Subcutaneous abdominal adipose tissue (tissue), 5 donors: ENCODE data around the gene CSRP1.

Experiments used
- H3K27ac ChIP-seq: one replicate; pipeline ENCODE4 v1.7.0; 2013; ENCODE audit warnings: low read depth, mild to moderate bottlenecking, inconsistent platforms, low read length, moderate library complexity
- H3K27me3 ChIP-seq, 5 donors: one replicate each; pipeline ENCODE4 v1.7.0; 2013; ENCODE audit warnings: low read length in 5 of 5, inconsistent platforms in 1 of 5; ENCODE audit not compliant: control insufficient read depth in 5 of 5, insufficient read depth in 4 of 5
- H3K36me3 ChIP-seq, 5 donors: one replicate each; pipeline ENCODE4 v1.7.0; 2013; ENCODE audit warnings: low read length in 5 of 5; ENCODE audit not compliant: control insufficient read depth in 5 of 5, insufficient read depth in 5 of 5
- H3K4me1 ChIP-seq, 5 donors: one replicate each; pipeline ENCODE4 v1.7.0; 2013; ENCODE audit warnings: low read length in 5 of 5, mild to moderate bottlenecking in 3 of 5, moderate library complexity in 1 of 5; ENCODE audit not compliant: control insufficient read depth in 5 of 5, insufficient read depth in 5 of 5
- H3K4me3 ChIP-seq, 5 donors: one replicate each; pipeline ENCODE4 v1.7.0; 2013; ENCODE audit warnings: low read length in 5 of 5, low read depth in 1 of 5
- H3K9ac ChIP-seq, 5 donors: one replicate each; pipeline ENCODE4 v1.7.0; 2013; ENCODE audit warnings: low read length in 5 of 5, mild to moderate bottlenecking in 4 of 5, moderate library complexity in 3 of 5
- H3K9me3 ChIP-seq, 5 donors: one replicate each; pipeline ENCODE4 v1.7.0; 2013; ENCODE audit warnings: low read length in 5 of 5; ENCODE audit not compliant: control insufficient read depth in 5 of 5
- donor health status: healthy.
- donor health status: healthy.
- donor health status: healthy.
- donor health status: healthy.
- donor health status: healthy.

The CSRP1 gene

DNA sequence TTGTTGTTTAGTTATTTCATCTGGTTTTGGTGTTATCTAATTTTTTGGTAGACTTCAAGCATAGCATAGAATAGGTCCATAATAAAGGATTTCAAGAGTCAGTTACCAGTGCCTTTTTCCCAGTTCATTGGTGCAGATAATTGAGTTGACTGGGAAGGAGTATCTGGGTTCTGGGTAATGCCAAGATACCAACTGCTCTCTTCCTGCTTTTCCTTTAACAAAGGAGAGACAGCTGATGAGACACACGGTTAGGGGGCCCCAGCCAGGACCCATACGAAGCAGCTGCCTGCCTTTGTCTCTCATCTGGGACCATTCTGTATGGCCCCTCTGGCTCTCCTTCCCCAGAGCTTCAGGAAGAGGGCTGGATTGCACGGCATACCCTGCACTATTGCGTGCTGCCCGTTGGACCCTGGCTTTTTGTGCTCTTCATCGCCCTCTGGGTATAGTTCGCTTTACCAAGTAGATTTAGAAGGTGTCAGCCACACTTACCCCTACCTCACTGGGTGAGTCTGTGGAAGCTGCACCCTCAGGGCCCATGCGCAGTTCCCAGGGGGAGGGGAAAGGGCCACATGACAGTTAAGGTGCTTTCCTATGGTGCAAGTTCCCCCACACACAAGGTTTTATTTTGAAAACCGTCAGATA is 39.0 kb upstream of the CSRP1 start:
- Histone ChIP-seq H3K27ac (no peak overlapping the region), H3K4me1 (peaks cover 0 to 49% (median 14%) of the 10 kb centered on the region in 5 donors), H3K9ac (no peak overlapping the region), H3K36me3 (no peaks in the 10 kb centered on the region), H3K9me3 (no peaks in the 10 kb centered on the region), H3K27me3 (no peaks in the 10 kb centered on the region), H3K4me3 (no peak overlapping the region)

DNA sequence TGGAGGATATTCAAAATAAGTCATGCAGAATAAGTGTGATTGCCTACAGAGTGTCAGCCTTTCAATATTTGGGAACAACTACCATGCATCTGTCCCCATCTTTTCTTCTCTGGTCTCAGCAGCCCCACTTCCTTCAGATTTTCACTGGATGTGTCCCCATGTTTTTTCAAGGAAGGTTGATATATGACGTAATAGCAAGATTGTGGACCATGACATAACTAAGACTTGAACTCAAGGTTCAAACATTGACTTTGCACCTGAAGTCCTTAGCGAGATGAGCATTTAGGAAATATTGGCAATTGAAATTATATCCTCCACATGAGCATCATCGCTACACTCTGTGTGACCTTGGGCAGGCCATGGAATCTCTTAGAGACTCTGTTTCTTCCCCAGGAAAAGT is 37.8 kb upstream of the CSRP1 start:
- Histone ChIP-seq H3K9ac (no peak overlapping the region), H3K27me3 (peaks cover 0 to 3% (median 0%) of the 10 kb centered on the region in 5 donors), H3K4me1 (peaks cover 0 to 60% (median 15%) of the 10 kb centered on the region in 5 donors), H3K9me3 (no peaks in the 10 kb centered on the region), H3K27ac (no peak overlapping the region), H3K4me3 (no peak overlapping the region), H3K36me3 (no peaks in the 10 kb centered on the region)

GRCh38 chr1:201543871-201544642 is 37.1 kb upstream of the CSRP1 start:
- H3K4me1 ChIP-seq: peaks cover 0 to 64% (median 20%) of the 10 kb centered on the region in 5 donors
- no peaks in the 10 kb centered on the region for H3K9me3 ChIP-seq
- peak overlapping the region in 1 of 5 donors; percentile 24 for H3K9ac ChIP-seq
- H3K36me3 ChIP-seq: no peaks in the 10 kb centered on the region
- no peak overlapping the region for H3K27ac ChIP-seq
- H3K27me3 ChIP-seq: peaks cover 0 to 7% (median 4%) of the 10 kb centered on the region in 5 donors
- no peak overlapping the region for H3K4me3 ChIP-seq

DNA sequence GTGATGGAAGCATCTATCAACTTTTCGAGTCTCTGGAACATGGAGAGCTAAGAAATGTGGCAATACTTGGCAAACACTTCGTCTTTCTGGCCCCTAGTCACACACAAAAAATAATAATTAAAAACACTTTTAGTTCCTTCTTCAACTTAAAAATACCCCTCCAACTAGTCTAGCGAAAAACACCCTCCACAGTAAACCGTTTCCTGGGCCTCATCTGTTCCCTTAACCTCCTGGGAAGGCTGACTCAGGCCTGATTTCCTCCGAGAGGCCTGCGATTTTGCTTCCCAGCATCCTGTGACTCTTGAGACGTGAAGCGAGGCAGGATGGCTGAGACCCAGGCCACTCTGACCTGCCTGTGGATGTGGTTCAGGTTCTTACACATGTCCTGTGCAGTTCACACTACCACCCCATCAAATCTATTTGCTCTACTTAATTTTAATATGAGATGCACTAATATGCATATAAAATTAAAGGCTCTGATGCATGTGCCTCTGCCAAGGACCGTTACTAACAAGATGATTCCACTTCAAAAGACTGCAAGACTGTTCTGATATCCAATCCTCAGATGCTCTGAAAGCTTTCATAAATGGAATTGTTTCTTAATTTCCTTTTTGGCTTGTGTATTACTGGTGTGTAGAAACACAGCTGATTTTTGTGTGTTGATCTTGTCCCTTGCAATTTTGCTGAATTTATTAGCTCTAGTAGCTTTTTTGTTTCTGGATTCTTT is 35.5 kb upstream of the CSRP1 start:
- Histone ChIP-seq H3K9me3 (no peaks in the 10 kb centered on the region), H3K36me3 (no peaks in the 10 kb centered on the region), H3K4me1 (peaks cover 4 to 74% (median 33%) of the 10 kb centered on the region in 5 donors), H3K4me3 (peak overlapping the region in 1 of 5 donors; percentile 14), H3K27ac (peak overlapping the region; percentile 84), H3K9ac (no peak overlapping the region), H3K27me3 (peaks cover 0 to 15% (median 4%) of the 10 kb centered on the region in 5 donors)

DNA sequence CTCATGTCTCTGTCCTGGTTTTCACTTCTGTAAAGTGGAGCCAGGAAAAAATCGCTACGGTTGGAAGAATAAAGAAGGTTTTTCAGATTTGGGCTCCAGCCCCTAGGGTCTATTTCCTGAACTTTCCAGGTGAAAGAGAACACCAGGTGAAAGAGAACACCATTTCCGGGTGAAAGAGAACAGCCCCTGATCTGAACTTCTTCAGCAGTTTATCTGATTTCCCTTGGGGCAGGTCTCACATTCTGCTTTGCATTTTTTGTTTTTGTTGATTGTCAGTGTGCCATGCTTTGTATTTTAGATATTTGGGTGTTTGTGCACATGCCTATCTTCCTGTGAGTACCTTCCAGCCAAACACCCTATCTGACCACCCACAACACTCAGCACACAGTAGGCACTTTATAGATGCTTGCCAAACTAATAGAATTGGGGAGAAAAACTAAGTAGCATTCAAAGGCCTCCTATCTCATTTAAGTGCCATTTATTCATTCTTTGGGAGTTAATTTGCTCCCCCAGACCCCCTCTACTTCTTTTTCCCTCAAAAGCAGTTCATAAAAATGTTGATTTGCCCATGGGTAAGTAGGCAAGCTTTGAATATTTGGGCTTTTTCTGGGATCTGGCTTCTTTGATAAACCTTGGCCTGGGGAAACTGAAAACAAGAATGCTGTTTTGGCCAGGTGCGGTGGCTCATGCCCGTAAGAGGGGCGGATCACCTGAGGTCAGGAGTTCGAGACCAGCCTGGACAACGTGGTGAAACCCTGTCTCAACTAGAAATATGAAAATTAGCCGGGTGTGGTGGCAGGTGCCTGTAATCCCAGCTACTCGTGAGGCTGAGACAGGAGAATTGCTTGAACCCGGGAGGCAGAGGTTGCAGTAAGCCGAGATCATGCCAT is 34.2 kb upstream of the CSRP1 start:
- Histone ChIP-seq H3K36me3 (no peaks in the 10 kb centered on the region), H3K9me3 (no peaks in the 10 kb centered on the region), H3K27ac (peak overlapping the region; percentile 84), H3K27me3 (peaks cover 0 to 23% (median 9%) of the 10 kb centered on the region in 5 donors), H3K4me3 (peak overlapping the region in 3 of 5 donors; percentile 76 to 86 (median 83)), H3K9ac (peak overlapping the region in 1 of 5 donors; percentile 57), H3K4me1 (peaks cover 4 to 85% (median 37%) of the 10 kb centered on the region in 5 donors)

DNA sequence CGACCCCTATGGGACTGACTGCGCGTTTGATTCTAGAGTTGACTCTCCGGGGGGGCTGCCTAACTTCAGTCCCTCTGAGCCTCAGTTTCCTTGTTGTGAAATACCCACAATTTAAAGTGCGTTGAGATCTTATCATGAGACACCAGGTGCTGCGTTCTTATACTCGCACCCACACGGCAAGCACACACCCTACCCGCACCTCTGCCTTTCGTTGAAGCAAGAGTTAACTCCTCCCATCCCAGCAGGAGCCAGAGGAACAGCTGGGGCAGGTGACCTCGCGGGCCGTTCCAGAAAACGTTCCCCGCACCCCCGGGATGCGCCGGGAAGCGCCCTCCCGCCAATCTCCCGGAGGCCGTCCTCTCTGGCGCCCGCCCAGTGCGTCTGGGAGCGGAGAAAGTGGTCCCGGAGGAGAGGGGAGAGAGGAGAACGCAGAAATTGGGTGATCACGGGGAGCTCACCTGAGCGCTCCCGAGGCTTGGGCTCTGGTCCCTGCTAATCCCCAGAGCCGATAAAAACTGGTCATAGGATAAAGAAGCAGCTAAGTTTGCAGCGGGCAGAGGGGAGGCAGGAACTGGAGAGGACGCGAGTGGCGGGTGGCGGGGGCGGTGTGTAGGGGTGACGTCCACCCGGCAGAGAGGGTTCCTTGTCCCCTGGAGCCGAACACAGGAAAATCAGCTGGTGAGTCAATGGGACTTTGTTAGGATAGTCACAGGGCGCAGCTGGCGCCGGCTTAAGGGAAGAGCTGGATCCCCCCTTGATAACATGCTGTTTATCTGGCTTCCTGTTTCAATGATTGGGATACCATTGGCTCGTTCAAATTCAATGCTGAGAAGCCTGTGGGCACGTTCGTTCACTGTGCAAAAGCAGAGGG is 32.9 kb upstream of the CSRP1 start:
- H3K9ac ChIP-seq: peak overlapping the region in 4 of 5 donors; percentile 74 to 87 (median 78)
- H3K4me1 ChIP-seq: peaks cover 6 to 88% (median 42%) of the 10 kb centered on the region in 5 donors

DNA sequence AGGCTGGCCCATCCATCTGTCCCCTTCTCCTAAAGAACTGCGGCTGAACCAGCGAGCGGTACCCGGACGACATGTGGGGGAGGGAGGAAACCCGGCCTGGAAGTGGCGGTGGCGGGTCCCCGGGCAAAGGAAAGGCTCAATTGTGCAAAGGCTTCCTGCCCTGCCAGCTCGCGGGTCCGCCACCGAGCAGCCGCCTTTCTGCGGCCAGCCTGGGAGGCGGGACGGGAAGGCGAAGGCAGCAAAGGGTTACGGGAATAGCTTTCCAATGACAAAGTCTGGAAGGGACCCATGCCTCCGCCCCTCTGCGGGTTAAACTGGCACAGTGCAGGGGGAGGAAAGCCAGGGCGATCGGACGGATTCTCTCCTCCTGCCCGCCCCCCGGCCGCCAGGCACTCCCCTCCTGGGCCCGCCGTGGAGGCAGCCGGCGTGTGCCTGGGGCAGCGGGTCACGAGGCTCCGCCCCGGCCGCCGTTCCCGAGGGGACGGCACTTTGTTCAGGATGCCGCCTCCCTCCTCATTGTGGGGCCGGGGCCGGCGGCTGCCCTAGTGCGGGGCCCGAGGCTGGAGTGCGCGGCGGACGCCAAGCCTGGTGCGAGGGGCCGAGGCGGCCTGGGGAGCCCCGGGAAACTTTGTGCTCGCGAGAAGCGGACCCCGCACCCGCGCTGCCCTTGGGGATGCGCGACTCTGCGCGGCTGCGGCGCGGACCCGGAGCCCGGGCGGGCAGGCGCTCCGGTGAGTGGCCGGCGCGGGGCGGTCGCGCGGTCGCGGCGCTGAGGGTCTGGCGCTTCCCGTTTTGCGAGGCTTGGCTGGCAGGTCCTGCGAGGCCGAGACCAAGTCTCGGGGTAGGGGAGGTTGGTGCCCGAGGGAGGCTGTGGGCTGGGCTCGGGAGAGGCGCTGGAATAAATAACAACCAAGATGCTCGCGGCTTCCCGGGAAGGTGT is 32.0 kb upstream of the CSRP1 start, which contains the start of gene NAV1:
Gene NAV1 (plus strand): TSS at position 516 of the 940 bp plus-strand sequence. CDS start 83,758 bp downstream, outside the sequence.
- Histone ChIP-seq H3K9me3 (no peaks in the 10 kb centered on the region), H3K36me3 (no peaks in the 10 kb centered on the region), H3K9ac (peak within 1 kb of the TSS; percentile 19 to 87 (median 77)), H3K27ac (peak within 1 kb of the TSS; percentile 84), H3K27me3 (peaks cover 0 to 23% (median 12%) of the 10 kb centered on the region in 5 donors), H3K4me3 (peak within 1 kb of the TSS; percentile 63 to 86 (median 77)), H3K4me1 (peaks cover 6 to 79% (median 37%) of the 10 kb centered on the region in 5 donors)

More for the DNA sequence above, 32.9 kb upstream of the CSRP1 start:
- H3K9me3 ChIP-seq: no peaks in the 10 kb centered on the region
- peak overlapping the region; percentile 84 for H3K27ac ChIP-seq
- H3K36me3 ChIP-seq: no peaks in the 10 kb centered on the region
- H3K27me3 ChIP-seq: peaks cover 0 to 23% (median 12%) of the 10 kb centered on the region in 5 donors
- H3K4me3 ChIP-seq: peak overlapping the region; percentile 63 to 86 (median 77)
